Measurements from ENCODE around the gene MICAL3.
"Not testable (repeated sequence)": the region's sequence is repeated elsewhere in the genome, so short reads cannot be mapped to it uniquely, and the experiment has no call there.

Gene MICAL3

DNA sequence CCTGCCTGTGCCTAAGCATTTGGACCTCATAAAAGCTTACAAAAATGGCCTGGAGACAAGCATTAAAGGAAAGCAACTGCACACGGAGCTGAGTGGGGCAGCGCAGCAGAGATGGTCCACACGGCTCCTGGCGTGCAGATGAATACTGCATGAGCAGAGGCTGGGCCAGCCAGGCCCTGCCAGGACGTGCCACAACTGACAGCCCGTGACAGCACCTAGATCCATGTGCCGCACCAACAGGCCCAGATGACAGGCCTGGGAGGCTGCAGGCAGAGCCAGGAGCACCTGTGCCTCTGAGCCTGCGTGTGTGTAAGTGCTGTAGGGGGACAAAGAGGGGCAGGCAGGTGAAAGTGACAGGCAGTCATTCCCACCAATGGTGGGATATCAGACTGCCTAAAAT, 33.4 kb downstream of the MICAL3 start:
- Histone ChIP-seq H3K4me3 (no peak overlapping the region), H3K9me3 (ENCODE audit: low read depth, low read length) (no peaks in the 10 kb centered on the region), H3K27ac (no peak overlapping the region), H3K9ac (ENCODE audit: insufficient read length) (no peak overlapping the region), H3K36me3 (ENCODE audit: insufficient read depth, low read length) (no peaks in the 10 kb centered on the region)
- TF ChIP-seq POLR2AphosphoS5 (IDR thresholded peaks at IDR 0.05; ENCODE audit: borderline replicate concordance, low read depth, low read length) (no peak), EZH2 (IDR thresholded peaks at IDR 0.05) (no peak), FOXP2 (optimal IDR thresholded peaks at IDR 0.05; ENCODE audit: control extremely low read depth, extremely low read length, insufficient read depth) (no peak)
- DNase-seq (ENCODE audit: low read depth, low spot score) = no peak

DNA sequence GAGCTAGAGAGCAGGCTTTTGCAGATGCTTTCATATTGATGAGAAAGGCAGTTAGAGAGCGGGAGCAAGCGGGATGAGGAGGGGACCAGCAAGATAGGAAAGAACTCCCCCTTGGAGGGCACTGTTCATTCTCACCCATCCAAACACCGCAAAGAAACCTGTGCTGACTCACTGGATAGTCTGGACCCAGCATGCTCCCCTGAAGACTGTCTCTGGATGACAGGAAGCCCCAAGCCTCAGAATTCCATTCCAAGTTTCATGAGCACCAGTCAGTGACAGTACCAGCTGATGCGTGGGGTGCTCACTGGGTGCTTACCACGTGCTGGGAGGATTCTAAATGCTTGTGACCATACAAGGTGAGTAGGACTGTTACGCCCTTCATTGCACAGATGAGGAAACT, 34.2 kb downstream of the MICAL3 start:
- DNase-seq (ENCODE audit: low read depth, low spot score) = no peak
- Histone ChIP-seq H3K36me3 (ENCODE audit: insufficient read depth, low read length) (no peaks in the 10 kb centered on the region), H3K9me3 (ENCODE audit: low read depth, low read length) (no peaks in the 10 kb centered on the region), H3K4me3 (no peak overlapping the region), H3K27ac (no peak overlapping the region), H3K9ac (ENCODE audit: insufficient read length) (no peak overlapping the region)
- TF ChIP-seq FOXP2 (optimal IDR thresholded peaks at IDR 0.05; ENCODE audit: control extremely low read depth, extremely low read length, insufficient read depth) (no peak), POLR2AphosphoS5 (IDR thresholded peaks at IDR 0.05; ENCODE audit: borderline replicate concordance, low read depth, low read length) (no peak), EZH2 (IDR thresholded peaks at IDR 0.05) (no peak)

DNA sequence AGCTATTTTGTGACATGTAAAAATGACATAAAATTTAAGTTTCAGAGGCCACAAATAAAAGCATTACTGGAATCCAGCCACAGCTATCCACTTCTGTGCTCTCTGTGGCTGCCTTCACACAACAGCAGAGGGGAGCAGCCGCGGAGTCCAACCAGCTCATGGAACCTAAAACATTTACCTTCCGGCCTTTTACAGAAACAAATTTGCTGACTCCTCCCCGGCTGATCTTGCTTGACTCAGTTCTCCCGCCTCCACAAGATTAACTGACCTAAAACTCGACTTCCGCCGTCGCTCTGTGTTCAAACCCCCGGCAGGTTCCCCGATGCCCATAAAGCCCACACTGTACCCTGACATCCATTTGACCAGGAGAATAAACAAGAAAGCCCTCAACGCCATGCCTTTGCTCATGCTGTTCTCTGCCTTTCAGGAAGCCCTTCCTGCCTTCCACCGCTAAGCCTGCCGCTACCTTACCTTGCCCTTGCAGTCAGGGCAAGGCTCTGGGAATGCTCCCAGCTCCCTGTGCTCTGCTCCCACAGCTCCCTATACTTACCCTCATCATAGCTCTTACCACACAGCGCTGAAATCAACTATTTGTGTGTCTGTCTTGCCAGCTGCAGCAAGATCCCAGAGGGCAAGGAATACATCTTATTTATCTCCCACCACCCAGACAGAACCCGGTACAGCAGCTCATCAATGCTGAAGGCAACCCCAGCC, 35.4 kb downstream of the MICAL3 start:
- DNase-seq (ENCODE audit: low read depth, low spot score) = no peak
- TF ChIP-seq POLR2AphosphoS5 (IDR thresholded peaks at IDR 0.05; ENCODE audit: borderline replicate concordance, low read depth, low read length) (no peak), FOXP2 (optimal IDR thresholded peaks at IDR 0.05; ENCODE audit: control extremely low read depth, extremely low read length, insufficient read depth) (no peak), EZH2 (IDR thresholded peaks at IDR 0.05) (no peak)
- H3K9me3 ChIP-seq (ENCODE audit: low read depth, low read length) = no peaks in the 10 kb centered on the region
- no peak overlapping the region for H3K9ac ChIP-seq (ENCODE audit: insufficient read length)
- H3K4me3 ChIP-seq = no peak overlapping the region
- no peak overlapping the region for H3K27ac ChIP-seq
- no peaks in the 10 kb centered on the region for H3K36me3 ChIP-seq (ENCODE audit: insufficient read depth, low read length)

DNA sequence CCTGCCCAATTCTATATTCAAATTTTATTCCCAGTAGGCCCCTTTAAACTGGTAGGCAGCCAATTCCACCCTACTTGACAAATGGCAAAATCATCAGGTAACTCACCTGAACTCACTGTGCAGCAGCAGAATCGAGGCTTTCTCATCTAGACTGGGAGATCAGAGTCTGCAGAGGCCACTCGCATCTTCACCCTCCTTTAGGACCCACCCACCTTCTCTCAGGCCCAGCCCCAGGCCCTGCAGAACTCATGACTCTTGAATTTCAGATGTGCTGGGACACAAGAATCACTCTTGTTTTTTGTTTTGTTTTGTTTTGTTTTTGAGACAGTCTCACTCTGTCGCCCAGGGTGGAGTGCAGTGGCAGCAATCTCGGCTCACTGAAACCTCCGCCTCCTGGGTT, 38.8 kb downstream of the MICAL3 start:
- no peak overlapping the region for H3K27ac ChIP-seq
- TF ChIP-seq POLR2AphosphoS5 (IDR thresholded peaks at IDR 0.05; ENCODE audit: borderline replicate concordance, low read depth, low read length) (no peak), FOXP2 (optimal IDR thresholded peaks at IDR 0.05; ENCODE audit: control extremely low read depth, extremely low read length, insufficient read depth) (no peak), EZH2 (IDR thresholded peaks at IDR 0.05) (no peak)
- H3K36me3 ChIP-seq (ENCODE audit: insufficient read depth, low read length) = no peaks in the 10 kb centered on the region
- no peaks in the 10 kb centered on the region for H3K9me3 ChIP-seq (ENCODE audit: low read depth, low read length)
- no peak overlapping the region for H3K4me3 ChIP-seq
- H3K9ac ChIP-seq (ENCODE audit: insufficient read length) = no peak overlapping the region
- DNase-seq (ENCODE audit: low read depth, low spot score) = no peak

DNA sequence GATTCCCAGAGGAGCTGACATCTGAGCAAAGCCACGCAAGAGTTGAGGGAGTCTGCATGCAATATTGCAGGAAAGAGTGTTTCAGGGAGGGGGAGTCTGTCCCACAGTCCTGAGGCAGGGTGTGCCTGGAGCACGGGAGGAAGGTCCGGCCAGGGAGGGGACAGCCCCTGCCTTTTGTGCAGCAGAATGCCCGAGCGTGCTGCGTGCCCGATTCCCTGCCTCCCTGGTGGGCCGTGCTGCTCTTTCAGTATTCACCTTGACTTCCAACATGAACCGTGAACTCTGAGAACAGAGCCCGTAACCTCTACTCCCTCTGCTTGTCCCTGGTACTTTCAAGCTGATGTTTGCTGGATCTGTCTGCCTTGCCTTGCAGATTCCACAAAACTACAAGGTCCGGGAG, 39.3 kb downstream of the MICAL3 start:
- H3K9me3 ChIP-seq (ENCODE audit: low read depth, low read length); H3K9ac ChIP-seq (ENCODE audit: insufficient read length); H3K27ac ChIP-seq; H3K36me3 ChIP-seq (ENCODE audit: insufficient read depth, low read length); H3K4me3 ChIP-seq; DNase-seq (ENCODE audit: low read depth, low spot score): not testable (repeated sequence)

DNA sequence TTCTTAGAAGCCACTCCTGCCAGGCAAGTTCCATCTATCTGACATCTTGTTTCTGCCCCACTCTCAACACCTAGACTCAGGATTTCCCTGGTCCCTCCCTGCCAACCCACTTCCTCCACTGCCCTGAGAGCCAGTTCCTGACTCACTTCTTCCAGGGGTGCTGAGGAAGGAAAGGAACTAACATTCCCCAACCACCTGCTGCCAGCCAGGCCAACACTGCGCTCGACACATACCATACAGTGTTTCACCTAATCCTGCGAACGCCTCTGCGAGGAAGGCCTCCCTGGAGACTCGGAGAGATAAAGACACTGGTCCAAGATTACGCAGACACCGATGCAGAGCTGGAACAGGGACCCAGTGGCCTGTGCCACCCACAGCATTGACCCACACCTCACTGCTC, 40.2 kb downstream of the MICAL3 start:
- no peak for DNase-seq (ENCODE audit: low read depth, low spot score)
- Histone ChIP-seq H3K36me3 (ENCODE audit: insufficient read depth, low read length) (no peaks in the 10 kb centered on the region), H3K9me3 (ENCODE audit: low read depth, low read length) (no peaks in the 10 kb centered on the region), H3K27ac (no peak overlapping the region), H3K9ac (ENCODE audit: insufficient read length) (no peak overlapping the region), H3K4me3 (no peak overlapping the region)
- TF ChIP-seq EZH2 (IDR thresholded peaks at IDR 0.05) (no peak), FOXP2 (optimal IDR thresholded peaks at IDR 0.05; ENCODE audit: control extremely low read depth, extremely low read length, insufficient read depth) (no peak), POLR2AphosphoS5 (IDR thresholded peaks at IDR 0.05; ENCODE audit: borderline replicate concordance, low read depth, low read length) (no peak)

DNA sequence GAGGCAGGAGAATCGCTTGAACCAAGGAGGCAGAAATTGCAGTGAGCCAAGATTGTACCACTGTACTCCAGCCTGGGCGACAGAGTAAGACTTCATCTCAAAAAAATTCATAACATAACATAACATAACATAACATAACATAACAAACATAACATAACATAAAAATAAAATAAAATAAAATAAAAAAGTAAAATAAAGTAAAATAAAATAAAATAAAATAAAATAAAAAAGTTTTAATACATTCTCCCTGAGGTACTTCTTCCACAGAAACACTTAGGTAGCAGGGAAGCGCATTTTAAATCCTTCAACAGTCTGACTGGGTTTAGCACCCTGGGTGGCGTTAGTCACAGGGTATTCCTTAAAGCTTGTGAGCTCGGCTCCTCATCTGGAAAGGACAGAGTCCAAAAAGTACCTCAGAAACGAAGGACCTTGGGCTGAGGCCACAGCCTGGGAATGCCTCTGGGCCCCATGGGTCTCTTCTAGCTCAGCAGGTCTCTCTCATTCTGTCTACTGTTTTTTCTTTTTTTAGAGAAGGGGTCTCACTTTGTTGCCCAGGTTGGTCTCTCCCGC, 41.7 kb downstream of the MICAL3 start:
- no peak for TF ChIP-seq FOXP2 (optimal IDR thresholded peaks at IDR 0.05; ENCODE audit: control extremely low read depth, extremely low read length, insufficient read depth)
- TF ChIP-seq EZH2 (IDR thresholded peaks at IDR 0.05) = no peak
- no peak for TF ChIP-seq POLR2AphosphoS5 (IDR thresholded peaks at IDR 0.05; ENCODE audit: borderline replicate concordance, low read depth, low read length)
- no peak for DNase-seq (ENCODE audit: low read depth, low spot score)
- Histone ChIP-seq H3K27ac (peak overlapping the region; percentile 54; the same call in 1 of the 2 replicates), H3K36me3 (ENCODE audit: insufficient read depth, low read length) (no peaks in the 10 kb centered on the region), H3K4me3 (no peak overlapping the region), H3K9ac (ENCODE audit: insufficient read length) (no peak overlapping the region), H3K9me3 (ENCODE audit: low read depth, low read length) (no peaks in the 10 kb centered on the region)

DNA sequence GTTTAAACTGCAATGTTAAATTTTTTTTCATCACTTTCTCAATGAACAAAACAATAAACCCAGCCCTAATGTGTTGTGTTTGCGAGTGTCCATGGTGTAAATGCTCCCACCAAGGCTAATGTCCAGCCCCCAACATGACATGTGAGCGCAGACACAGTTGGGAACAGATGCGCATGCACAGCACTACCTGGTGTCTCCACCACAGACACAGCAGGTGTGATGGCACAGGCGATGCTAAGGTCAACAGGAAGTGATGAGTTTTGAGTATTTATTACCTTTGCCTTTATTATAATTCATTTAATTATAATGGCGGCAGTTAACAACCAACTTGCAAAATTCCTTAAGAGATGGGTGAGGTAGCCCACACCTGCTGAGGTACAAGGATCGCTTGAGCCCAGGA, 42.9 kb downstream of the MICAL3 start:
- DNase-seq (ENCODE audit: low read depth, low spot score) = no peak
- H3K36me3 ChIP-seq (ENCODE audit: insufficient read depth, low read length) = no peaks in the 10 kb centered on the region
- no peak overlapping the region for H3K9ac ChIP-seq (ENCODE audit: insufficient read length)
- no peaks in the 10 kb centered on the region for H3K9me3 ChIP-seq (ENCODE audit: low read depth, low read length)
- no peak for TF ChIP-seq POLR2AphosphoS5 (IDR thresholded peaks at IDR 0.05; ENCODE audit: borderline replicate concordance, low read depth, low read length)
- TF ChIP-seq EZH2 (IDR thresholded peaks at IDR 0.05) = no peak
- TF ChIP-seq FOXP2 (optimal IDR thresholded peaks at IDR 0.05; ENCODE audit: control extremely low read depth, extremely low read length, insufficient read depth) = no peak
- no peak overlapping the region for H3K4me3 ChIP-seq
- H3K27ac ChIP-seq = no peak overlapping the region

DNA sequence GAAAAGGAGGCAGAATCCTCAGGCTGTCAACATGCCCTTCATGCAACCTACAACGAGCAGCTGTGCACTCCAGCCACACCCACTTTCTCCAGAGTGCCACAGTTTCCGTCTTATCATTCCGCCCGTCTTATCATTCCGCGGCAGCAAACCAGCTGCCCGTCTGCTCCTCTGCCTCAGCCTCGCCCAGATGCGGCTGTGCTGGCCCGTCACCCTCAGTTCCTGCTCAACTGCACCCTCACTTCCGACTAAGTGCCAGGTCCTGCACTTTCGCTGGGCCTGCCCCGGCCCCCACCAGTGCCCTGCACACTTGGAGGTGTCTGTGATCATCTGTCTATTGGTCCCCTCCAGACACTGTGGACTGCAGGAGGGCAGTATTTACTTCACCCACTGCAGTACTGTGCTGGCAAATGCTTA, 43.7 kb downstream of the MICAL3 start:
- no peak for DNase-seq (ENCODE audit: low read depth, low spot score)
- TF ChIP-seq EZH2 (IDR thresholded peaks at IDR 0.05) (no peak), POLR2AphosphoS5 (IDR thresholded peaks at IDR 0.05; ENCODE audit: borderline replicate concordance, low read depth, low read length) (no peak), FOXP2 (optimal IDR thresholded peaks at IDR 0.05; ENCODE audit: control extremely low read depth, extremely low read length, insufficient read depth) (no peak)
- H3K27ac ChIP-seq = no peak overlapping the region
- no peaks in the 10 kb centered on the region for H3K36me3 ChIP-seq (ENCODE audit: insufficient read depth, low read length)
- H3K4me3 ChIP-seq = no peak overlapping the region
- H3K9me3 ChIP-seq (ENCODE audit: low read depth, low read length) = no peaks in the 10 kb centered on the region
- H3K9ac ChIP-seq (ENCODE audit: insufficient read length) = no peak overlapping the region
